Adrenal gland (tissue), 5 donors: ENCODE results near the gene STON2.

Experiments used
- POLR2A ChIP-seq, 2 donors: fragments of 450-650 bp; IDR thresholded peaks; one replicate each; pipeline ENCODE4 v1.6.1; 2017; ENCODE audit warnings: antibody characterized with exemption in 2 of 2, mild to moderate bottlenecking in 2 of 2, moderate library complexity in 1 of 2
- TF ChIP-seq, protein P1 (sequence below), 6 experiments: fragments of 450-650 bp in 4 of 6; fragments of 200-600 bp in 2 of 6; sonication (generic) in 1 of 6; IDR thresholded peaks; 1 replicate in 5 of 6; 2 replicates in 1 of 6; pipeline versions ENCODE4 v1.5.1 to v1.8.0; 2016 to 2021; ENCODE audit warnings: antibody characterized with exemption in 6 of 6, mild to moderate bottlenecking in 2 of 6, moderate library complexity in 1 of 6
- donor health status: DM: no; HTN: no; CAD: no.

DNA sequence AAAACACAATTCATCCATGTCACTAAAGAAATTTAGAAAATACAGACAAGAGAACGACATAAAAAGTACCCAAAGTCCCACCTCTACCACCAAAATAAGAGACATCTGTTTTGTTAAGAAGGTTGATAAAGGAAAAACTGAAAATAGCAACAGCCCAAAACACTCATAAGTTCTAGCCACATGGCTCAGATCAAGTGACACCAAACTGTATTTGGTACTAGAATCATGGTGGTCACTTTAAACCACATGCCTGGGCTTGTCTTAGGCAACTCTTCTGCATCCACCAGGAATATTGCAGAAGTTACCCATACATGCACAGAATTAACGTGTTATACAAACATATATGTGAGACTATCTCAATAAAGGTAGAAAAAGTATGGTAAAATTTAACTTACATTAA, 101.2 kb downstream of the STON2 start:
- TF ChIP-seq, protein P1, sequence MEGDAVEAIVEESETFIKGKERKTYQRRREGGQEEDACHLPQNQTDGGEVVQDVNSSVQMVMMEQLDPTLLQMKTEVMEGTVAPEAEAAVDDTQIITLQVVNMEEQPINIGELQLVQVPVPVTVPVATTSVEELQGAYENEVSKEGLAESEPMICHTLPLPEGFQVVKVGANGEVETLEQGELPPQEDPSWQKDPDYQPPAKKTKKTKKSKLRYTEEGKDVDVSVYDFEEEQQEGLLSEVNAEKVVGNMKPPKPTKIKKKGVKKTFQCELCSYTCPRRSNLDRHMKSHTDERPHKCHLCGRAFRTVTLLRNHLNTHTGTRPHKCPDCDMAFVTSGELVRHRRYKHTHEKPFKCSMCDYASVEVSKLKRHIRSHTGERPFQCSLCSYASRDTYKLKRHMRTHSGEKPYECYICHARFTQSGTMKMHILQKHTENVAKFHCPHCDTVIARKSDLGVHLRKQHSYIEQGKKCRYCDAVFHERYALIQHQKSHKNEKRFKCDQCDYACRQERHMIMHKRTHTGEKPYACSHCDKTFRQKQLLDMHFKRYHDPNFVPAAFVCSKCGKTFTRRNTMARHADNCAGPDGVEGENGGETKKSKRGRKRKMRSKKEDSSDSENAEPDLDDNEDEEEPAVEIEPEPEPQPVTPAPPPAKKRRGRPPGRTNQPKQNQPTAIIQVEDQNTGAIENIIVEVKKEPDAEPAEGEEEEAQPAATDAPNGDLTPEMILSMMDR (IDR thresholded peaks at IDR 0.05): no peak
- no peak for TF ChIP-seq POLR2A (IDR thresholded peaks at IDR 0.05)
